Right lobe of liver (tissue), 6 donors: ENCODE data around the gene ISY1. TPM values are rescaled to one million over a fixed set of nuclear protein-coding genes. Genes with fewer than 3 reads are reported as not detected.

Experiments used
- ATAC-seq, 4 donors: fragments of 200-7000 bp; cut with Tn5 transposase; one replicate each; pipeline ENCODE4 v1.9.1; 2020; ENCODE audit warnings: mild to moderate bottlenecking in 4 of 4, moderate library complexity in 4 of 4
- DNase-seq, 3 donors: peaks; one replicate each; pipeline ENCODE4 v3.0.0-alpha.2; 2020
- H3K27ac ChIP-seq, 3 donors: fragments of 200-600 bp; one replicate each; pipeline ENCODE4 v1.8.0; 2022
- H3K27me3 ChIP-seq, 2 donors: fragments of 200-600 bp; one replicate each; pipeline ENCODE4 v1.8.0; 2022
- H3K36me3 ChIP-seq, 4 donors: fragments of 200-600 bp; sonication (generic) in 1 of 4; one replicate each; pipeline versions ENCODE4 v1.5.1 to v1.8.0; 2017 to 2022; ENCODE audit warnings: control low read depth in 1 of 4
- H3K4me1 ChIP-seq, 4 donors: fragments of 200-600 bp; sonication (generic) in 1 of 4; one replicate each; pipeline versions ENCODE4 v1.5.1 to v1.8.0; 2017 to 2022; ENCODE audit warnings: control low read depth in 1 of 4
- H3K4me3 ChIP-seq, 3 donors: fragments of 200-600 bp; one replicate each; pipeline ENCODE4 v1.8.0; 2022
- H3K9me3 ChIP-seq, 4 donors: fragments of 200-600 bp; sonication (generic) in 1 of 4; one replicate each; pipeline versions ENCODE4 v1.5.1 to v1.8.0; 2017 to 2022; ENCODE audit warnings: control low read depth in 1 of 4
- CTCF ChIP-seq, 4 donors: fragments of 200-600 bp in 3 of 4; fragments of 450-650 bp in 1 of 4; IDR thresholded peaks; one replicate each; pipeline versions ENCODE4 v1.5.1 to v1.8.0; 2016 to 2022; ENCODE audit warnings: antibody characterized with exemption in 4 of 4, mild to moderate bottlenecking in 2 of 4
- POLR2A ChIP-seq: fragments of 450-650 bp; IDR thresholded peaks from one replicate; pipeline ENCODE4 v1.6.1; 2017; ENCODE audit warnings: antibody characterized with exemption, mild to moderate bottlenecking
- WGBS: methylation state at CpG from one replicate; pipeline ENCODE4 v1.1.6; 2018; ENCODE audit warnings: low coverage, low lambda C conversion rate; ENCODE audit not compliant: insufficient coverage; ENCODE audit errors: missing lambda C conversion rate; 5-methylcytosine and 5-hydroxymethylcytosine counted together
- intact Hi-C, 2 donors: fragments of 100-400 bp; cut with DNase I; formaldehyde crosslinking; loops; one replicate each; pipeline versions ENCODE4 v1.11.2 to v1.14.1; 2022
- total RNA-seq, 6 experiments: library from RNA; depleted of rRNA in 2 of 6; stranded (reverse); fragments of >200 nt in 2 of 6; fragmentation: NEBNext Ultra II Directional in 3 of 6; extraction: Animal tissue kit (Norgen Biotek cat#: 25700) in 3 of 6; gene quantifications; one replicate each; pipeline versions ENCODE4 v1.1.0 to v1.2.4, GENCODE V29; 2016 to 2023
- donor health status: DM: no; HTN: yes; CAD: no.
- donor health status: DM: no; HTN: no; CAD: no.
- donor health status: DM: no; HTN: no; CAD: no.
- donor health status: DM: no; HTN: yes; CAD: no.
- donor health status: DM: no; HTN: yes; CAD: no.

The ISY1 gene
- total RNA-seq, 6 experiments from 2014 or later = 2.8 to 10.8 (median 8.9) TPM

- Histone ChIP-seq H3K4me1 (peaks cover 0 to 44% (median 11%) of the 10 kb centered on the region in 4 donors), H3K27me3 (no peaks in the 10 kb centered on the region), H3K27ac (no peak overlapping the region), H3K9me3 (no peaks in the 10 kb centered on the region), H3K4me3 (no peak overlapping the region), H3K36me3 (peaks cover 7 to 15% (median 8%) of the 10 kb centered on the region in 4 donors)
- ATAC-seq (no peak), DNase-seq (no peak)
- intact Hi-C loops = no loop called here
- TF ChIP-seq CTCF (IDR thresholded peaks at IDR 0.05) (no peak), POLR2A (no peak)
- 87% methylated on average over 5 of the region's 6 CpGs for WGBS
These were observed 56.3 kb downstream of the ISY1 start for GRCh38 chr3:129104498-129105079.

GRCh38 chr3:129104051-129104450, 56.8 kb downstream of the ISY1 start:
- H3K36me3 ChIP-seq = peaks cover 4 to 13% (median 8%) of the 10 kb centered on the region in 4 donors
- H3K9me3 ChIP-seq = no peaks in the 10 kb centered on the region
- DNase-seq (no peak), ATAC-seq (no peak)
- H3K27me3 ChIP-seq = no peaks in the 10 kb centered on the region
- WGBS = 96% methylated on average over 2 of the region's 6 CpGs
- no peak overlapping the region for H3K27ac ChIP-seq
- H3K4me1 ChIP-seq = peaks cover 0 to 44% (median 11%) of the 10 kb centered on the region in 4 donors
- intact Hi-C loops = no loop called here
- TF ChIP-seq CTCF (IDR thresholded peaks at IDR 0.05) = no peak
- TF ChIP-seq POLR2A = no peak
- no peak overlapping the region for H3K4me3 ChIP-seq

- H3K27ac ChIP-seq = no peak overlapping the region
- TF ChIP-seq CTCF (IDR thresholded peaks at IDR 0.05) (no peak), POLR2A (no peak)
- peaks cover 0 to 11% (median 5%) of the 10 kb centered on the region in 4 donors for H3K36me3 ChIP-seq
- H3K4me1 ChIP-seq = peaks cover 0 to 40% (median 8%) of the 10 kb centered on the region in 4 donors
- WGBS = 82% methylated on average over 7 of the region's 7 CpGs
- H3K9me3 ChIP-seq = no peaks in the 10 kb centered on the region
- intact Hi-C loops = no loop called here
- no peaks in the 10 kb centered on the region for H3K27me3 ChIP-seq
- H3K4me3 ChIP-seq = no peak overlapping the region
- ATAC-seq (no peak), DNase-seq (no peak)
These were observed 57.6 kb downstream of the ISY1 start for GRCh38 chr3:129103296-129103695.

GRCh38 chr3:129101370-129102138, 59.3 kb downstream of the ISY1 start:
- no peak overlapping the region for H3K4me3 ChIP-seq
- ATAC-seq (no peak), DNase-seq (no peak)
- H3K36me3 ChIP-seq = peaks cover 0 to 6% (median 2%) of the 10 kb centered on the region in 4 donors
- WGBS = 74% methylated on average over 6 of the region's 12 CpGs
- H3K4me1 ChIP-seq = peaks cover 0 to 23% (median 0%) of the 10 kb centered on the region in 4 donors
- intact Hi-C loops = no loop called here
- TF ChIP-seq POLR2A = no peak
- no peak for TF ChIP-seq CTCF (IDR thresholded peaks at IDR 0.05)
- H3K27me3 ChIP-seq = no peaks in the 10 kb centered on the region
- H3K9me3 ChIP-seq = no peaks in the 10 kb centered on the region
- no peak overlapping the region for H3K27ac ChIP-seq
